ENCODE results near the gene CTDSPL2.

GRCh38 chr15:44566155-44566540 is 138.7 kb downstream of the CTDSPL2 start:
- no peak for TF ChIP-seq CTCF (IDR thresholded peaks at IDR 0.05 in 2 of 3, conservative IDR thresholded peaks at IDR 0.05 in 1 of 3; ENCODE audit: control insufficient read depth in 2 of 3, extremely low read depth in 1 of 3, insufficient read depth in 1 of 3, low read depth in 3 of 3, low read length in 3 of 3)
- TF ChIP-seq EP300 (IDR thresholded peaks at IDR 0.05; ENCODE audit: borderline replicate concordance in 1 of 2, control insufficient read depth in 1 of 2, low read depth in 2 of 2, low read length in 2 of 2): no peak
- no peak for TF ChIP-seq ZBTB33 (IDR thresholded peaks at IDR 0.05)
- no peak for TF ChIP-seq POLR2A (IDR thresholded peaks at IDR 0.05; ENCODE audit: low read depth, low read length)
- TF ChIP-seq SKIL (IDR thresholded peaks at IDR 0.05; ENCODE audit: low read depth, poor library complexity, severe bottlenecking): no peak
- TF ChIP-seq HDAC6 (IDR thresholded peaks at IDR 0.05; ENCODE audit: unreplicated experiment): no peak
- no peak for TF ChIP-seq ATF3 (IDR thresholded peaks at IDR 0.05; ENCODE audit: borderline replicate concordance, extremely low read depth, low read depth, low read length)
- no peak for TF ChIP-seq RB1 (IDR thresholded peaks at IDR 0.05; ENCODE audit: borderline replicate concordance)
- no peak for TF ChIP-seq ZNF274 (IDR thresholded peaks at IDR 0.05; ENCODE audit: insufficient read depth, insufficient read length)
- TF ChIP-seq TAF1 (IDR thresholded peaks at IDR 0.05; ENCODE audit: borderline replicate concordance, low read depth, low read length): no peak
- TF ChIP-seq FOS (IDR thresholded peaks at IDR 0.05; ENCODE audit: borderline replicate concordance, extremely low read depth, insufficient read length): no peak
- TF ChIP-seq RFX5 (IDR thresholded peaks at IDR 0.05; ENCODE audit: low read depth, low read length): no peak
- no peak for TF ChIP-seq TCF12 (IDR thresholded peaks at IDR 0.05; ENCODE audit: low read depth, low read length)
- no peak for TF ChIP-seq RAD21 (IDR thresholded peaks at IDR 0.05; ENCODE audit: insufficient read depth, low read depth, low read length)

All from GM12878 (cell line).